Activated CD8-positive, alpha-beta memory T cell treated with anti-CD3 and anti-CD28 coated beads for 48 hours (primary cell): ENCODE measurements around the gene TES.
"Not testable (repeated sequence)": the region's sequence is repeated elsewhere in the genome, so short reads cannot be mapped to it uniquely, and the experiment has no call there.

ENCODE experiments used
- DNase-seq, 3 experiments: peaks; one replicate each; pipeline ENCODE4 v3.0.0-alpha.2; 2020; ENCODE audit warnings: low read depth in 2 of 3, low spot score in 2 of 3

The TES gene

GRCh38 chr7:116242178-116242577 is 31.8 kb downstream of the TES start:
- DNase-seq = no peak

GRCh38 chr7:116242759-116243158 is 32.4 kb downstream of the TES start:
- DNase-seq = no peak

GRCh38 chr7:116244803-116245202 is 34.5 kb downstream of the TES start:
- not testable (repeated sequence) for DNase-seq

- DNase-seq = no peak
Observed at GRCh38 chr7:116246357-116246756, 36.0 kb downstream of the TES start.

- DNase-seq = no peak
Observed at GRCh38 chr7:116249969-116250553, 39.7 kb downstream of the TES start.

GRCh38 chr7:116251675-116252074 is 41.3 kb downstream of the TES start:
- DNase-seq = no peak

GRCh38 chr7:116252249-116252648 is 41.9 kb downstream of the TES start:
- no peak for DNase-seq

- DNase-seq = no peak
Observed at GRCh38 chr7:116257156-116257555, 46.8 kb downstream of the TES start.

- DNase-seq = no peak
Observed at GRCh38 chr7:116258734-116259133, 48.4 kb downstream of the TES start.

- no peak for DNase-seq
Observed at GRCh38 chr7:116259156-116259870, 49.0 kb downstream of the TES start.

- DNase-seq = no peak
Observed at GRCh38 chr7:116259871-116260440, 49.6 kb downstream of the TES start.

GRCh38 chr7:116261904-116262303 is 51.6 kb downstream of the TES start:
- DNase-seq = no peak

- DNase-seq = no peak
Observed at GRCh38 chr7:116265881-116266280, 55.5 kb downstream of the TES start.

GRCh38 chr7:116269466-116269865 is 59.1 kb downstream of the TES start:
- DNase-seq = no peak

GRCh38 chr7:116271161-116271913 is 61.0 kb downstream of the TES start:
- no peak for DNase-seq

- no peak for DNase-seq
Observed at GRCh38 chr7:116271963-116272886, 61.9 kb downstream of the TES start.

GRCh38 chr7:116273283-116273917 is 63.1 kb downstream of the TES start:
- DNase-seq = no peak

GRCh38 chr7:116273918-116274301 is 63.6 kb downstream of the TES start:
- DNase-seq = no peak

GRCh38 chr7:116277070-116277469 is 66.7 kb downstream of the TES start:
- no peak for DNase-seq

GRCh38 chr7:116279217-116279616 is 68.9 kb downstream of the TES start:
- no peak for DNase-seq
